TTC549 (cell line): ENCODE data around the gene TLL1.

Experiments used
- FAIRE-seq: peaks from 2 replicates; lab custom pipeline; 2012; peaks lifted over from hg19 to GRCh38; lab: Jason Lieb, UNC

The TLL1 gene

GRCh38 chr4:165905405-165906027, 32.5 kb downstream of the TLL1 start:
- no peak for FAIRE-seq

GRCh38 chr4:165906272-165906671, 33.2 kb downstream of the TLL1 start:
- no peak for FAIRE-seq

- no peak for FAIRE-seq
Observed at GRCh38 chr4:165909947-165910346, 36.9 kb downstream of the TLL1 start.

GRCh38 chr4:165915215-165915614, 42.2 kb downstream of the TLL1 start:
- no peak for FAIRE-seq

- no peak for FAIRE-seq
Observed at GRCh38 chr4:165921546-165921945, 48.5 kb downstream of the TLL1 start.

- no peak for FAIRE-seq
Observed at GRCh38 chr4:165922747-165923146, 49.7 kb downstream of the TLL1 start.

GRCh38 chr4:165926307-165926706, 53.3 kb downstream of the TLL1 start:
- FAIRE-seq, result no peak

- no peak for FAIRE-seq
Observed at GRCh38 chr4:165927366-165927765, 54.3 kb downstream of the TLL1 start.

GRCh38 chr4:165927815-165928214, 54.8 kb downstream of the TLL1 start:
- no peak for FAIRE-seq

- FAIRE-seq, result no peak
Observed at GRCh38 chr4:165928601-165929000, 55.6 kb downstream of the TLL1 start.

- no peak for FAIRE-seq
Observed at GRCh38 chr4:165929662-165930061, 56.6 kb downstream of the TLL1 start.

- no peak for FAIRE-seq
Observed at GRCh38 chr4:165931741-165932140, 58.7 kb downstream of the TLL1 start.

GRCh38 chr4:165944900-165945299, 71.9 kb downstream of the TLL1 start:
- no peak for FAIRE-seq

- no peak for FAIRE-seq
Observed at GRCh38 chr4:165945991-165946390, 73.0 kb downstream of the TLL1 start.

GRCh38 chr4:165947019-165947418, 74.0 kb downstream of the TLL1 start:
- FAIRE-seq, result no peak

GRCh38 chr4:165953181-165953580, 80.1 kb downstream of the TLL1 start:
- no peak for FAIRE-seq

- FAIRE-seq, result no peak
Observed at GRCh38 chr4:165963621-165964020, 90.6 kb downstream of the TLL1 start.

GRCh38 chr4:165964591-165964990, 91.6 kb downstream of the TLL1 start:
- no peak for FAIRE-seq

- no peak for FAIRE-seq
Observed at GRCh38 chr4:165965503-165965902, 92.5 kb downstream of the TLL1 start.

GRCh38 chr4:165966833-165967232, 93.8 kb downstream of the TLL1 start:
- no peak for FAIRE-seq

GRCh38 chr4:165967486-165967885, 94.4 kb downstream of the TLL1 start:
- FAIRE-seq, result no peak

- FAIRE-seq, result no peak
Observed at GRCh38 chr4:165970703-165971420, 97.8 kb downstream of the TLL1 start.

GRCh38 chr4:165971446-165971845, 98.4 kb downstream of the TLL1 start:
- no peak for FAIRE-seq

- FAIRE-seq, result no peak
Observed at GRCh38 chr4:165971933-165972332, 98.9 kb downstream of the TLL1 start.
